ENCODE data around the gene SAP25. TPM values are rescaled to one million over a fixed set of nuclear protein-coding genes. Genes with fewer than 3 reads are reported as not detected.
A peak's percentile ranks its signal among the peaks of the same experiment; 100 is the strongest.
"Not testable (repeated sequence)": the region's sequence is repeated elsewhere in the genome, so short reads cannot be mapped to it uniquely, and the experiment has no call there.

Gene SAP25
- total RNA-seq, 6 experiments from 2014 or later, result 0.53 to 4.5 (median 2.2) TPM; not detected in 2

GRCh38 chr7:100538654-100539435 lies 34.9 kb downstream of the SAP25 start, which contains the start of gene AGFG2:
AGFG2 (plus strand) TSS chr7:100539203; CDS start chr7:100539347, 144 bp downstream.
- TF ChIP-seq CTCF (IDR thresholded peaks at IDR 0.05) (no peak), POLR2A (IDR thresholded peaks at IDR 0.05) (peak; percentile 94)

DNA sequence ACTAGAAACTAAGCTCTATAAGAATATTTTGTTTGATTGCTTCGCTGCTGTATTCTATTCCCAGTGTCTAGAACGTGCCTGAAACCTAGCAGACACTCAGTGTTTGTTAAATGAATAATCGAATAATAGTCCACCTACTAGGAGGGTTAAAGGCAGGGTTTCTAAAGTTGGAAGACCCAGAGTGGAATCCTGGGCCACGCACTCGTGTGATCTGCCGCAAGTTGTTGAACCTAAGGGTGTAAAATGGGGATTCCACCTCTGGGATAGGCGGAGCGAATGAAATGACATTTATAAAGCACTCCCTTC lies 35.4 kb downstream of the SAP25 start:
- H3K4me3 ChIP-seq, result peak overlapping the region in 1 of 3 donors; percentile 9
- no peak for TF ChIP-seq POLR2A (IDR thresholded peaks at IDR 0.05)
- TF ChIP-seq CTCF (IDR thresholded peaks at IDR 0.05), result no peak
- H3K36me3 ChIP-seq, result no peaks in the 10 kb centered on the region
- peaks cover 0 to 50% (median 12%) of the 10 kb centered on the region in 4 donors for H3K4me1 ChIP-seq
- WGBS (ENCODE audit: insufficient coverage, low coverage, low lambda C conversion rate, missing lambda C conversion rate), result 5% methylated on average over 8 of the region's 8 CpGs
- intact Hi-C loops (cut with DNase I), result no loop called here
- no peak for ATAC-seq
- no peaks in the 10 kb centered on the region for H3K9me3 ChIP-seq
- no peaks in the 10 kb centered on the region for H3K27me3 ChIP-seq
- DNase-seq, result no peak
- peak overlapping the region in 1 of 3 donors; percentile 60 for H3K27ac ChIP-seq

More at GRCh38 chr7:100538654-100539435, 34.9 kb downstream of the SAP25 start, which contains the start of gene AGFG2:
- intact Hi-C loops (cut with DNase I), result no loop called here
- peak; percentile 87 to 98 (median 90) for ATAC-seq
- Histone ChIP-seq H3K27ac (peak within 1 kb of the TSS; percentile 87 to 93 (median 92)), H3K36me3 (no peaks in the 10 kb centered on the region), H3K9me3 (no peaks in the 10 kb centered on the region), H3K4me3 (peak within 1 kb of the TSS; percentile 77 to 88 (median 80)), H3K4me1 (peaks cover 0 to 56% (median 15%) of the 10 kb centered on the region in 4 donors), H3K27me3 (no peaks in the 10 kb centered on the region)
- under 1% methylated on average over 57 of the region's 60 CpGs for WGBS (ENCODE audit: insufficient coverage, low coverage, low lambda C conversion rate, missing lambda C conversion rate)
- DNase-seq, result peak; percentile 100

GRCh38 chr7:100536695-100537094 lies 37.0 kb downstream of the SAP25 start:
- ATAC-seq; H3K4me3 ChIP-seq; H3K27me3 ChIP-seq; H3K9me3 ChIP-seq; DNase-seq; H3K36me3 ChIP-seq; intact Hi-C loops (cut with DNase I); H3K27ac ChIP-seq: not testable (repeated sequence)
- WGBS (ENCODE audit: insufficient coverage, low coverage, low lambda C conversion rate, missing lambda C conversion rate), result 89% methylated on average over 1 of the region's 2 CpGs
- peaks cover 0 to 34% (median 9%) of the 10 kb centered on the region in 4 donors for H3K4me1 ChIP-seq

GRCh38 chr7:100535982-100536381 lies 37.7 kb downstream of the SAP25 start:
- H3K4me1 ChIP-seq, result peaks cover 0 to 27% (median 9%) of the 10 kb centered on the region in 4 donors
- H3K27me3 ChIP-seq; H3K4me3 ChIP-seq; DNase-seq; ATAC-seq; H3K27ac ChIP-seq; H3K9me3 ChIP-seq; H3K36me3 ChIP-seq; intact Hi-C loops (cut with DNase I): not testable (repeated sequence)
- WGBS (ENCODE audit: insufficient coverage, low coverage, low lambda C conversion rate, missing lambda C conversion rate), result 96% methylated on average over 4 of the region's 9 CpGs

DNA sequence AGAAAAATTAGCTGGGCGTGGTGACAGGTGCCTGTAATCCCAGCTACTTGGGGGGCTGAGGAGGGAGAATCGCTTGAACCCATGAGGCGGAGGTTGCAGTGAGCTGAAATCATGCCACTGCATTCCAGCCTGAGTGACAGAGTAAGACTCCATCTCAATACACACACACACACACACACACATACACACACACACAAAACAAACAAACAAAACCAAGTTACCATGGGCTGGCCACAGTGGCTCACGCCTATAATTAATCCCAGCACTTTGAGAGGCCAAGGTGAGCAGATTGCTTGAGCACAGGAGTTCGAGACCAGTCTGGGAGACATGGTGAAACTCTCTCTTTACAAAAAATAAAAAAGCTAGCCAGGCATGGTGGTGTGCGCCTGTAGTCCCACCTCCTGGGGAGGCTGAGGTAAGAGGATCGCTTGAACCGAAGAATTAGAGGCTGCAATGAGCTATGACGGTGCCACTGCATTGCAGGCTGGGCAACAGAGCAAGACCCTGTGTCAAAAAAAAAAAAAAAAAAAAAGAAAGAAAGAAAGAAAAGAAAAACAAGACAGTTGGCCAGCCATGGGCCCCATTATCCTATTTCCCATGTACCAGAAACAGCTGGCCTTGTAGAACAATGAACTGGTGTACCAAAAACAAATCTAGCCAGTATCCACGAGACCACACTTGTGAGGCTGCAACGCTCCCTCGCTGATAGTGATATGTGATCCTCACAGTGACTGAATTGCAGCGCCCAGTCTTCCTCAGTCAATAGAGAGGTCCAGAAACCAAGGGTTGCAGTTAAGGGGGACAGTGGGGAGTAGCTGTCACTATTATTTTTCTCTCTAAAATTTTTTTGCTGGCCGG lies 41.3 kb downstream of the SAP25 start:
- Histone ChIP-seq H3K4me1 (peaks cover 0 to 17% (median 6%) of the 10 kb centered on the region in 4 donors), H3K4me3 (no peak overlapping the region), H3K27me3 (no peaks in the 10 kb centered on the region), H3K27ac (no peak overlapping the region), H3K9me3 (no peaks in the 10 kb centered on the region), H3K36me3 (no peaks in the 10 kb centered on the region)
- intact Hi-C loops (cut with DNase I), result no loop called here
- DNase-seq (no peak), ATAC-seq (no peak)
- no peak for TF ChIP-seq CTCF (IDR thresholded peaks at IDR 0.05)
- TF ChIP-seq POLR2A (IDR thresholded peaks at IDR 0.05), result no peak
- WGBS (ENCODE audit: insufficient coverage, low coverage, low lambda C conversion rate, missing lambda C conversion rate), result 89% methylated on average over 10 of the region's 14 CpGs

- H3K4me1 ChIP-seq; H3K9me3 ChIP-seq; H3K27me3 ChIP-seq; H3K27ac ChIP-seq; DNase-seq; intact Hi-C loops (cut with DNase I); H3K36me3 ChIP-seq; H3K4me3 ChIP-seq: not testable (repeated sequence)
- 36% methylated on average over 7 of the region's 12 CpGs for WGBS (ENCODE audit: insufficient coverage, low coverage, low lambda C conversion rate, missing lambda C conversion rate)
- peak in 2 of 4 donors; percentile 32 to 56 for ATAC-seq
Measured at GRCh38 chr7:100528108-100528866, 45.4 kb downstream of the SAP25 start.

DNA sequence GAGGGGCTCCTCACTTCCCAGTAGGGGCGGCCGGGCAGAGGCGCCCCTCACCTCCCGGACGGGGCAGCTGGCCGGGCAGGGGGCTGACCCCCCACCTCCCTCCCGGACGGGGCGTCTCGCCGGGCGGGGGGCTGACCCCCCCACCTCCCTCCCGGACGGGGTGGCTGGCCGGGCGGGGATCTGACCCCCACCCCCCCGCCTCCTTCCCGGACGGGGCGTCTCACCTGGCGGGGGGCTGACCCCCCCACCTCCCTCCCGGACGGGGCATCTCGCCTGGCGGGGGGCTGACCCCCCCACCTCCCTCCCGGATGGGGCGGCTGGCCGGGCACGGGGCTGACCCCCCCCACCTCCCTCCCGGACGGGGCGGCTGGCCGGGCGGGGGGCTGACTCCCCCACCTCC lies 50.5 kb downstream of the SAP25 start:
- H3K27ac ChIP-seq; H3K9me3 ChIP-seq; ATAC-seq; H3K27me3 ChIP-seq; H3K4me3 ChIP-seq; intact Hi-C loops (cut with DNase I); H3K36me3 ChIP-seq; DNase-seq; H3K4me1 ChIP-seq: not testable (repeated sequence)
- 100% methylated on average over 2 of the region's 34 CpGs for WGBS (ENCODE audit: insufficient coverage, low coverage, low lambda C conversion rate, missing lambda C conversion rate)
